ENCODE data around the gene SDE2. TPM values are rescaled to one million over a fixed set of nuclear protein-coding genes. Genes with fewer than 3 reads are reported as not detected.
A peak's percentile ranks its signal among the peaks of the same experiment; 100 is the strongest.

SDE2 gene
- polyA plus RNA-seq, 3 donors from 2014 or later = 13.5 to 18.9 (median 15.8) TPM

- H3K27me3 Mint-ChIP-seq (ENCODE audit: low read depth in 3 of 3) = peaks cover 0 to 7% (median 6%) of the 10 kb centered on the region in 3 donors
Observed at GRCh38 chr1:225961659-225962439, 37.3 kb downstream of the SDE2 start.

GRCh38 chr1:225958041-225958440 is 41.1 kb downstream of the SDE2 start:
- Mint-ChIP-seq H3K27ac (no peak overlapping the region), H3K9me3 (no peaks in the 10 kb centered on the region), H3K27me3 (ENCODE audit: low read depth in 3 of 3) (peaks cover 0 to 9% (median 3%) of the 10 kb centered on the region in 3 donors), H3K4me3 (no peak overlapping the region), H3K4me1 (peaks cover 0 to 2% of the 10 kb centered on the region in 2 donors), H3K36me3 (no peaks in the 10 kb centered on the region)
- DNase-seq = no peak

More at GRCh38 chr1:225961659-225962439, 37.3 kb downstream of the SDE2 start:
- Mint-ChIP-seq H3K4me1 (peaks cover 0 to 2% of the 10 kb centered on the region in 2 donors), H3K4me3 (no peak overlapping the region), H3K27ac (no peak overlapping the region), H3K36me3 (no peaks in the 10 kb centered on the region), H3K9me3 (no peaks in the 10 kb centered on the region)
- no peak for DNase-seq

GRCh38 chr1:225954753-225955152 is 44.4 kb downstream of the SDE2 start:
- Mint-ChIP-seq H3K4me3 (no peak overlapping the region), H3K36me3 (peaks cover 0 to 3% (median 0%) of the 10 kb centered on the region in 3 donors), H3K9me3 (no peaks in the 10 kb centered on the region), H3K27me3 (ENCODE audit: low read depth in 3 of 3) (peaks cover 4 to 15% (median 14%) of the 10 kb centered on the region in 3 donors), H3K4me1 (no peaks in the 10 kb centered on the region), H3K27ac (no peak overlapping the region)
- DNase-seq = no peak

GRCh38 chr1:225953315-225953714 is 45.8 kb downstream of the SDE2 start:
- Mint-ChIP-seq H3K4me1 (no peaks in the 10 kb centered on the region), H3K27me3 (ENCODE audit: low read depth in 3 of 3) (peaks cover 8 to 18% (median 14%) of the 10 kb centered on the region in 3 donors), H3K9me3 (no peaks in the 10 kb centered on the region)

GRCh38 chr1:225950905-225951497 is 48.1 kb downstream of the SDE2 start:
- H3K27me3 Mint-ChIP-seq (ENCODE audit: low read depth in 3 of 3) = peaks cover 11 to 20% (median 17%) of the 10 kb centered on the region in 3 donors
- H3K27ac Mint-ChIP-seq = no peak overlapping the region
- H3K36me3 Mint-ChIP-seq = peaks cover 0 to 3% (median 0%) of the 10 kb centered on the region in 3 donors
- no peak overlapping the region for H3K4me3 Mint-ChIP-seq
- no peak for DNase-seq
- no peaks in the 10 kb centered on the region for H3K4me1 Mint-ChIP-seq
- no peaks in the 10 kb centered on the region for H3K9me3 Mint-ChIP-seq

More at GRCh38 chr1:225953315-225953714, 45.8 kb downstream of the SDE2 start:
- H3K36me3 Mint-ChIP-seq = peaks cover 0 to 3% (median 0%) of the 10 kb centered on the region in 3 donors
- H3K27ac Mint-ChIP-seq = no peak overlapping the region
- no peak for DNase-seq
- no peak overlapping the region for H3K4me3 Mint-ChIP-seq

- Mint-ChIP-seq H3K27me3 (ENCODE audit: low read depth in 3 of 3) (peaks cover 11 to 17% (median 13%) of the 10 kb centered on the region in 3 donors), H3K4me1 (peaks cover 16% of the 10 kb centered on the region in 2 donors), H3K9me3 (no peaks in the 10 kb centered on the region), H3K27ac (peak overlapping the region in 1 of 6 donors; percentile 14), H3K4me3 (no peak overlapping the region), H3K36me3 (peaks cover 0 to 3% (median 0%) of the 10 kb centered on the region in 3 donors)
- no peak for DNase-seq
Observed at GRCh38 chr1:225949041-225949440, 50.1 kb downstream of the SDE2 start.

- Mint-ChIP-seq H3K4me3 (no peak overlapping the region), H3K27me3 (ENCODE audit: low read depth in 3 of 3) (peaks cover 9 to 14% (median 9%) of the 10 kb centered on the region in 3 donors), H3K36me3 (peaks cover 0 to 3% (median 0%) of the 10 kb centered on the region in 3 donors), H3K27ac (no peak overlapping the region), H3K9me3 (no peaks in the 10 kb centered on the region), H3K4me1 (peaks cover 25 to 27% of the 10 kb centered on the region in 2 donors)
- DNase-seq = no peak
Observed at GRCh38 chr1:225946803-225947202, 52.3 kb downstream of the SDE2 start.

GRCh38 chr1:225946082-225946620 is 53.0 kb downstream of the SDE2 start:
- Mint-ChIP-seq H3K4me1 (peaks cover 25 to 27% of the 10 kb centered on the region in 2 donors), H3K9me3 (no peaks in the 10 kb centered on the region), H3K4me3 (no peak overlapping the region), H3K27me3 (ENCODE audit: low read depth in 3 of 3) (peaks cover 8 to 12% (median 9%) of the 10 kb centered on the region in 3 donors), H3K36me3 (no peaks in the 10 kb centered on the region), H3K27ac (peak overlapping the region in 1 of 6 donors; percentile 77)
- DNase-seq = no peak

GRCh38 chr1:225945564-225945963 is 53.6 kb downstream of the SDE2 start:
- Mint-ChIP-seq H3K27me3 (ENCODE audit: low read depth in 3 of 3) (peaks cover 5 to 9% (median 7%) of the 10 kb centered on the region in 3 donors), H3K27ac (peak overlapping the region in 3 of 6 donors; percentile 36 to 77 (median 38)), H3K36me3 (no peaks in the 10 kb centered on the region), H3K9me3 (no peaks in the 10 kb centered on the region), H3K4me1 (peaks cover 25 to 27% of the 10 kb centered on the region in 2 donors), H3K4me3 (no peak overlapping the region)
- no peak for DNase-seq

GRCh38 chr1:225944951-225945350 is 54.2 kb downstream of the SDE2 start:
- H3K4me1 Mint-ChIP-seq = peaks cover 25 to 27% of the 10 kb centered on the region in 2 donors
- peak in 1 of 3 donors; percentile 10 for DNase-seq
- no peaks in the 10 kb centered on the region for H3K36me3 Mint-ChIP-seq
- peak overlapping the region in 4 of 6 donors; percentile 15 to 90 (median 64) for H3K27ac Mint-ChIP-seq
- peaks cover 3 to 7% (median 6%) of the 10 kb centered on the region in 3 donors for H3K27me3 Mint-ChIP-seq (ENCODE audit: low read depth in 3 of 3)
- peak overlapping the region; percentile 52 to 88 (median 84) for H3K4me3 Mint-ChIP-seq
- H3K9me3 Mint-ChIP-seq = no peaks in the 10 kb centered on the region

GRCh38 chr1:225944387-225944786 is 54.8 kb downstream of the SDE2 start:
- peak; percentile 17 to 22 (median 20) for DNase-seq
- peaks cover 25 to 27% of the 10 kb centered on the region in 2 donors for H3K4me1 Mint-ChIP-seq
- peaks cover 3 to 7% (median 5%) of the 10 kb centered on the region in 3 donors for H3K27me3 Mint-ChIP-seq (ENCODE audit: low read depth in 3 of 3)
- no peaks in the 10 kb centered on the region for H3K9me3 Mint-ChIP-seq
- H3K36me3 Mint-ChIP-seq = no peaks in the 10 kb centered on the region
- H3K4me3 Mint-ChIP-seq = peak overlapping the region in 4 of 5 donors; percentile 50 to 88 (median 84)
- H3K27ac Mint-ChIP-seq = peak overlapping the region in 4 of 6 donors; percentile 29 to 86 (median 66)

- DNase-seq = no peak
- H3K4me3 Mint-ChIP-seq = peak overlapping the region in 1 of 5 donors; percentile 9
- H3K4me1 Mint-ChIP-seq = peaks cover 25 to 27% of the 10 kb centered on the region in 2 donors
- H3K9me3 Mint-ChIP-seq = no peaks in the 10 kb centered on the region
- peak overlapping the region in 2 of 6 donors; percentile 42 to 56 for H3K27ac Mint-ChIP-seq
- peaks cover 2 to 3% (median 3%) of the 10 kb centered on the region in 3 donors for H3K27me3 Mint-ChIP-seq (ENCODE audit: low read depth in 3 of 3)
- H3K36me3 Mint-ChIP-seq = no peaks in the 10 kb centered on the region
Observed at GRCh38 chr1:225943582-225943981, 55.6 kb downstream of the SDE2 start.

GRCh38 chr1:225942574-225942973 is 56.6 kb downstream of the SDE2 start:
- Mint-ChIP-seq H3K27ac (no peak overlapping the region), H3K27me3 (ENCODE audit: low read depth in 3 of 3) (peaks cover 1 to 3% (median 3%) of the 10 kb centered on the region in 3 donors), H3K36me3 (no peaks in the 10 kb centered on the region), H3K4me1 (peaks cover 25 to 27% of the 10 kb centered on the region in 2 donors), H3K4me3 (no peak overlapping the region), H3K9me3 (no peaks in the 10 kb centered on the region)
- DNase-seq = no peak

GRCh38 chr1:225941942-225942222 is 57.3 kb downstream of the SDE2 start:
- peaks cover 25 to 27% of the 10 kb centered on the region in 2 donors for H3K4me1 Mint-ChIP-seq
- peaks cover 0 to 2% (median 0%) of the 10 kb centered on the region in 6 donors for H3K9me3 Mint-ChIP-seq
- no peak for DNase-seq
- no peak overlapping the region for H3K27ac Mint-ChIP-seq
- peaks cover 0 to 3% (median 2%) of the 10 kb centered on the region in 3 donors for H3K27me3 Mint-ChIP-seq (ENCODE audit: low read depth in 3 of 3)
- H3K4me3 Mint-ChIP-seq = no peak overlapping the region
- H3K36me3 Mint-ChIP-seq = no peaks in the 10 kb centered on the region
